Stimulated activated CD8-positive, alpha-beta memory T cell treated with anti-CD3 and anti-CD28 coated beads, Interleukin-12 subunit alpha, Interleukin-12 subunit beta, amount 100 ng/mL, for 24 hours (primary cell): ENCODE results near the gene ZBTB45.

Experiments
- DNase-seq: peaks from one replicate; pipeline ENCODE4 v3.0.0-alpha.2; 2020; ENCODE audit errors: extremely low read depth

The ZBTB45 gene

GRCh38 chr19:58519355-58520256 is at the start of gene ZBTB45:
TSS of gene ZBTB45 (minus strand) at chr19:58519810. CDS start at chr19:58517673, 2,137 bp downstream.
- peak; percentile 73 for DNase-seq

GRCh38 chr19:58568453-58569130 is 49.0 kb upstream of the ZBTB45 start:
- no peak for DNase-seq

DNA sequence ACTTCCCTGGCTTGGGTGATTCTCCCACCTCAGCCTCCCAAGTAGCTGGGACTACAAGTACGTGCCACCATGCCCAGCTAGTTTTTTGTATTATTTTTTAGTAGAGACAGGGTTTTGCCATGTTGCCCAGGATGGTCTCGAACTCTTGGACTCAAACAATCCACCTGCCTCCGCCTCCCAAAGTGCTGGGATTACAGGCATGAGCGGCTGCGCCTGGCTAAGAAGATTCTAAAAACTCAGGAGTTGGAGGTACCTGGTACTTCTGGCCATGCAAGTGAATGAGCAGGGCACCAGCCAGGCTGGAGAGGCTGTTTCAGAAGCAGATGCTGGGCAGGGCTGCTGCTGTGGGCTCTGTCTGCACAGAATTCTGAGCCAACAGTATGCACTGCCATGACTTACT is 47.4 kb upstream of the ZBTB45 start:
- no peak for DNase-seq

DNA sequence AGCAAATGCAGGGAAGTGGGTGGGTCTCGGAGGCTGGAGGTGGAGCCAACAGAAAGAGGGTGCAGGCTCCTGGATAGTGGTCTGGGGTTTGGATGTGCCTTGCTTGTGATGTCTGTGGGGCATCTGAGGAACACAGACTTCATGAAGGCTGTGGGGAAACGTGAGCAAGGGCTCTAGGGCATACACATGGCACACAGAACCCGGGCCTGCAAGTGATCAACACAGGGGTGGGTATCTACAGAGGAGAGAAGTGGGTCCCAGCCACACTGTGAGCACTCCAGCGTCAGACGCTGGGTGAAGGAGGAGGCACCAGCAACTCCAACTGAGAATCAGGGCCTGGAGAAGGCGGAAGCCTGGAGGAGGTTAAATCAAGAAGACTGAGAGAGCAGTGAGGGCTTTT is 44.2 kb upstream of the ZBTB45 start:
- no peak for DNase-seq

- DNase-seq: no peak
Observed at GRCh38 chr19:58563034-58563573, 43.5 kb upstream of the ZBTB45 start.

- DNase-seq: no peak
Observed at GRCh38 chr19:58562122-58563033, 42.8 kb upstream of the ZBTB45 start.

GRCh38 chr19:58561373-58562121 is 41.9 kb upstream of the ZBTB45 start:
- no peak for DNase-seq

GRCh38 chr19:58560921-58561320 is 41.3 kb upstream of the ZBTB45 start:
- DNase-seq: no peak

DNA sequence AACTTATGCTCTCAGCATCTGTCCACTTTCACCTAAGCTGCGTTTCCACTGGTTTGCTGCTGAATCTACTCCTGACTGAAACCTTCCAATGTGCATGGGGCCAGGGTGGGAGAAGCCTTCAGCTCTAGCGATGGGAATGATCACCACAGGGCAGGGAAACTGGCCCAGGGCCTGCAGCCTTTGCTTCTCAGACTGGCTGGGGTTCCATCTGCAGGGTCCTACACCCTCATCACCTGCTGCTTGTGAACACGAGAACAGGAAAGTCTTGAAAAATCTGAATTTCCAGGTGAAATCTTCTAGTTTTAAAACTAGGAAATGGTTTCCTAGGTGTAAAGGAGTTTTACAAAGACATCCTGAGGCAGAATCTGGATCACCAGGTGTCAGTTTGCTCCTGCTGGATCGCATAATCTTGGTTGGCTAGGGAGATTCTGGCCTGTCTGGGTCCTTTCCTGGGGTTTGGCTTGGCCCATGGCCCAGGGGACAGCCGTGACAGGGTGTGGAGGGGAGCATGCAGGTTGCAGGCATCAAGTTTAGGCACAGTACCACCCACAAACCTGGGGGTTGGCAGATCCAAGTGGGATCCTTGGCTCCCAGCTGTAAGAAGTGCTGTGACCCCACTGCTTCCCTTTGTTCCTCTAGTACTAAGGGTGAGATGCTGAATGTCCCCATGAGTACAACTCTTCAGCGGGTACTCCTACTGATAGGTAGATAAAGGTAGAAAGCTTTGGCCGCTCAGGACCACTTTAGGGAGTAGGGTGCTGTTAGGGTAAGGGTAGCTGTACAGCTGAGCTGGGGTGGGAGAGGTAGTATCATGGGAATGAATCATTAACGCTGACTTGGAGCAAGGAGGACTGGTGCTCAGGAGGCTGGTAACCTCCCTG is 40.6 kb upstream of the ZBTB45 start:
- DNase-seq: no peak

DNA sequence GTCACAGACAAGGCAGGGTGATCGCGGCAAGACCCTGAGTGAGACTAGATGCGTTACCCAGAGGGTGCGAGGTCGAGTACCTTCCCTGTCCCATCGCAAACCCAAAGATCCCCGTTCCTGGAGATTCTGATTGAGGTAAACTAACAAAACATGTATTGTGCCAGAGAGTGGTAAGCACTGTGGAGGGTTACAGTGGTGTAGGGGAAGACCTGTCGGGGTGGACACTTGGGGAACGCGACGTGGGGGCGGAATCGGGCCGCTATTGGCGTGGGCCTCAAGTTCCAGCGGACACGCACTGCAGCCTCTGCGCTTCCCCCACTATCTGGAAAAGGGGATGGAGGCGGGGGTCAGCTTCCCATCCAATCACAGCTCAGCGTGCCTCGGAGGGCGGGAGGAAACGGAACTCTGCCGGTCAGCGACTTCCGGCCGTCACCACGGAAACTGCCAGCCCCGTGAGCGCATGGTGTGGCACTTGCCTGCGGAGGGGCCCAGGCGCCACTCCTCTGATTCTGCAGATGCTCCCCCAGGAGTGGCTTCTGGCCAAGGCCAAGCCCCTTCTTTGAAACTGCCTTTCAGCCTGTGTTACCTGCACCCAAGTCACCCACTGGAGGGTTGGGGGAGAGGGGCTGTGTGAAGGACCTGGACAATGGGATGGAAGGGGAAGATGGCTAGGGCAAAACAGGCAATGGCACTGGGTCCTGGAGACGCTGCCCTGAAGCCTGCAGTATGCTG is 39.8 kb upstream of the ZBTB45 start:
- DNase-seq: peak; percentile 62

DNA sequence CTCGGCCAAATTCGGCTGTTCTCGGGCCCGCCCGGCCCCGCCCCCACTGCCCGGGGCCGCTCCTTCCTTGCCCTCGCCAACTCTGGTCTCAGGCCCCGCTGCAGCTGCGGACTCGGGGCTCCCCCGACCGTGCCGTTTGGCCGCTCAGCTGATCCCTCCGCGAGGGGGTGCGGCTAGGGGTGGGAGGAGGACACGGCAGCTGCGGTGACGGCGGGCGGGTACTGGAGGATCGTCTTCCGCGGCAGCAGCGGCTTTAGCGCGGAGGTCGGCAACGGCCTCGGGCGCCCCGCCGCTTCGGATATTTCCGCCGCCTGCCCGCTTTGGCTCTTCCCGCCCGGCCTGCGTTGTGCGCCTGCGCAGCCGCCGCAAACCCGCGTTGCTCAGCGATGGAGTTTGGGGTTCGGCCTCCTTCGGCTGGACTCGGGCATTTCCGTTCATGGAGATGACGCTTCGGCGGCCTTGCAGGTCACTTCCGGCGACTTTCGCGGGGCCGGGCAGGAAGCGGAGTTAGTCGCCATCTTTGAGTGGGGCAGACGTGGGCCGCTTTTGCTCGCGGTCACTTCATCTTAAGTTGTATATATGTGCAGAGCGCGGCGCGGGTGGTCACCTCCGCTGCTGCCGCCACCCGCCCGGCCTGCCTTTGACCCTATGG is 39.1 kb upstream of the ZBTB45 start:
- DNase-seq: peak; percentile 97

- no peak for DNase-seq
Observed at GRCh38 chr19:58558066-58558622, 38.5 kb upstream of the ZBTB45 start, which contains the start of gene UBE2M. TSS of gene UBE2M (minus strand) at chr19:58558611. CDS start at chr19:58558381, 230 bp downstream.

DNA sequence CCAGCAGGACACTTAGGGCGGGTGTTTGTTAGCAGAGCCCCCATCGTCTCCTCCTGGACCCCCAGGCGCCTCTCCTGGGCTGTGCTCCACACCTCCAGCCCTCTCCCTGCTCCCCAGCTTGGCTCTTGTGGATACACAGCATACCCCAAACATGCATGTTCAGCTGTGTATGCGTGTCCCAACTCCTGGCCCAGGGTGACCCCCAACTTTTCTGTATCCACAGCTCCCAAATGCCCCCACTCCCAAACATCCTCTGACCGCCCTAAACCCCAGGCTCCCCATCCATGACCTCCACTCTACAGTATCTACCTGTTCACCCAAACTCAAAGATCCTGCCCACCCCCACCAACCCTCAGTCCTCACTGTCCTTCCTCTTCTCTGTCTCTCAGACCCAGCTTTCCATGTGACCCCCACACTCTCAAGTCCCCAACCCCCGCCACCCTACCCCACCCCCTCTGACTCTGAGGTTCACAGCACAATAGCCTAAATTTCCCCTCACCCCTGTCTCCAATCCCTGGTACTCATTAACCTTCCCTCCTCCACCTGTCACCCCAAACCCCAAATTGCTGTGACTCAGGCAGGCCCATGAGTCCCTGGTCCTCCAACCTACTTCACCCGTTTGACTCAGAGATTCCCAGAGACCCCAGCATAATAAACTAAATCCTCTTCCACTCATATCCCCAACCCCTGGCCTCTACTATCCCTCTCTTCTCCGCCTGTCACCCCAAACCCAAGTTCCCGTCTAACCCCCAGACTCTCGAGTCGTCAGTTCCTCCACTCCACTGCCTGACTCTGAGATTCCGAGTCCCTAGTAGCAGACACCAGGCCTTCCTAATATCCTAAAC is 37.8 kb upstream of the ZBTB45 start:
- no peak for DNase-seq

DNA sequence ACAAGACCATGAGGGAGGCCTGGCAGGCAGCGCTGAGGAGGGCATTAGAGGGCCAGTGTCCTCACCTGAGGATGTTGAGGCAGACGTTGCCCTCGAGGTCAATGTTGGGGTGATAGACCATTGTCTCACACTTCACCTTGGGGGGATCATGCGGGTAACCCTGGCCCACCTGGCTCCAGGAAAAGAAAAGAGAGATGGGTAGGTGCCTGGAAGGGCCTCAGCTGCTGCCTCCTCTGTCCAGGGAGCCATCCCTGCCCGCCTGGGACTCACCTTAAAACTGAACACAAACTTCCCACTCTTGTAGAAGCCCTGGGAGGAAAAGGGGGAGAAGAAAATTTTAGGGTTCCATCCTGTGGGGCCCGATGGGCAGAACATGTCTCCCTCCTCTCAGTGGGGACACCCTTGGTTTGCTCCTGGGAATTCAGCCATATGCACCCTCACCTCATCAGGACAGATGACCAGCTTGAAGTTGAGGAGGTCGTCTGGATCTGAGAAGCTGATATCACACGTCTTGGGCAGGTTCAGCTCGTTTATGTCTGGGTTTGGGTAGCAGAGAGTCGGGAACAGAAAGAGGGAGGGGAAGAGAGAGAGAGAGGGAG is 37.1 kb upstream of the ZBTB45 start:
- no peak for DNase-seq

DNA sequence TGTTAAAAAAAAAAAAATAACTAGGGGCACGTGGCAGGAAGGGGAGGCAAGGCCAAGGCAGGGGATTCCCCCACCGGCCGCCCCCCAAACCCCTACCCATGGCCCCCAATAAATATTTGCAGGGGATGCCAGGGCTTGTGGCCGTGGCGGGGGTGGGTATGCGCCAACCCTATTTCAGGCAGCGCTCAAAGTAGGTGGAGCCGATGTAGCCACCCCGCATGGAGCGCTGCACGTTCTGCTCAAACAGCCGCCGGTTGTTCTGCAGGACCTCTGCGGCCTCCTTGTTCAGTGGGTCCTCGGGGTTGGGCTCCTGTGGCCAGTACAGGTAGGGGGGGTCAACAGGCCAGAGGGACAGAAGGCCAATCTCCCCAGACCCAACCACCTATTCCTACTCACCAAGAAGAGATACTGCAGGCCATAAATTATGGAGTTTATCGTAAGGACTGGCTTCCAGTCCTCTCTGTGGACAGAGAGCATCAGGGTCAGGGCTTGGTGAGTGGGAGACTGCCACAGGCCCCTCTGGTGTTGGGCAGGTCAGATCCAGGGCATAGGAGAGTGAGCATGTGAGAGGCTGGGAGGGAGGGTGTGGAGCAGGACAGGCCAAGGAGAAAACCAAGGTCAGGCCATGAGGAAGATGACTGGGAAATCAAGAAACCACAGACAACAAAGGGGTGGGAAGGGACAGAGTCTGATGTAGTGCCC is 36.5 kb upstream of the ZBTB45 start:
- DNase-seq: no peak

GRCh38 chr19:58555369-58555885 is 35.8 kb upstream of the ZBTB45 start:
- DNase-seq: no peak
